ENCODE measurements around the gene LIMS2.

- TF ChIP-seq, protein P1, sequence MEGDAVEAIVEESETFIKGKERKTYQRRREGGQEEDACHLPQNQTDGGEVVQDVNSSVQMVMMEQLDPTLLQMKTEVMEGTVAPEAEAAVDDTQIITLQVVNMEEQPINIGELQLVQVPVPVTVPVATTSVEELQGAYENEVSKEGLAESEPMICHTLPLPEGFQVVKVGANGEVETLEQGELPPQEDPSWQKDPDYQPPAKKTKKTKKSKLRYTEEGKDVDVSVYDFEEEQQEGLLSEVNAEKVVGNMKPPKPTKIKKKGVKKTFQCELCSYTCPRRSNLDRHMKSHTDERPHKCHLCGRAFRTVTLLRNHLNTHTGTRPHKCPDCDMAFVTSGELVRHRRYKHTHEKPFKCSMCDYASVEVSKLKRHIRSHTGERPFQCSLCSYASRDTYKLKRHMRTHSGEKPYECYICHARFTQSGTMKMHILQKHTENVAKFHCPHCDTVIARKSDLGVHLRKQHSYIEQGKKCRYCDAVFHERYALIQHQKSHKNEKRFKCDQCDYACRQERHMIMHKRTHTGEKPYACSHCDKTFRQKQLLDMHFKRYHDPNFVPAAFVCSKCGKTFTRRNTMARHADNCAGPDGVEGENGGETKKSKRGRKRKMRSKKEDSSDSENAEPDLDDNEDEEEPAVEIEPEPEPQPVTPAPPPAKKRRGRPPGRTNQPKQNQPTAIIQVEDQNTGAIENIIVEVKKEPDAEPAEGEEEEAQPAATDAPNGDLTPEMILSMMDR (IDR thresholded peaks at IDR 0.05), result no peak
- TF ChIP-seq POLR2A (IDR thresholded peaks at IDR 0.05) (no peak), POLR2AphosphoS5 (IDR thresholded peaks at IDR 0.05; ENCODE audit: insufficient read depth in 1 of 2, low read depth in 1 of 2) (no peak)
Measured at GRCh38 chr2:127657232-127657595, 18.1 kb downstream of the LIMS2 start.
